Esophagus muscularis mucosa (tissue), 4 donors: ENCODE results near the gene RSU1. TPM values are rescaled to one million over a fixed set of nuclear protein-coding genes. Genes with fewer than 3 reads are reported as not detected.

Experiments used
- DNase-seq: peaks from one replicate; pipeline ENCODE4 v3.0.0-alpha.2; 2017; ENCODE audit errors: extremely low spot score
- H3K27ac ChIP-seq, 4 donors: fragments of 200-600 bp; sonication (generic); replicated peaks in 1 of 4; 1 replicate in 3 of 4; 2 replicates in 1 of 4; pipeline ENCODE4 v1.5.1; 2016 to 2019; ENCODE audit warnings: mild to moderate bottlenecking in 1 of 4
- H3K27me3 ChIP-seq, 4 donors: fragments of 200-600 bp; sonication (generic); one replicate each; pipeline versions ENCODE4 v1.5.1 to v1.6.0; 2016 to 2019
- H3K36me3 ChIP-seq, 4 donors: fragments of 200-600 bp; sonication (generic); one replicate each; pipeline ENCODE4 v1.5.1; 2016 to 2019
- H3K4me1 ChIP-seq, 4 donors: fragments of 200-600 bp; sonication (generic); one replicate each; pipeline ENCODE4 v1.5.1; 2016 to 2019
- H3K4me3 ChIP-seq, 4 donors: fragments of 200-600 bp; sonication (generic); 1 replicate in 2 of 4; 2 replicates in 2 of 4; pipeline ENCODE4 v1.5.1; 2016 to 2019; ENCODE audit warnings: mild to moderate bottlenecking in 4 of 4, moderate library complexity in 1 of 4
- H3K9me3 ChIP-seq, 4 donors: fragments of 200-600 bp; sonication (generic); 1 replicate in 3 of 4; 2 replicates in 1 of 4; pipeline ENCODE4 v1.5.1; 2016 to 2019
- CTCF ChIP-seq, 3 experiments: fragments of 200-600 bp in 2 of 3; fragments of 450-650 bp in 1 of 3; sonication (generic) in 2 of 3; IDR thresholded peaks; one replicate each; pipeline ENCODE4 v1.5.1; 2017 to 2019; ENCODE audit warnings: antibody characterized with exemption in 3 of 3, mild to moderate bottlenecking in 2 of 3, moderate library complexity in 1 of 3
- EP300 ChIP-seq: sonication (generic); formaldehyde crosslinking; IDR thresholded peaks from one replicate; pipeline ENCODE4 v1.6.1; 2017; ENCODE audit warnings: antibody characterized with exemption
- POLR2A ChIP-seq: fragments of 450-650 bp; IDR thresholded peaks from one replicate; pipeline ENCODE4 v1.6.1; 2017; ENCODE audit warnings: antibody characterized with exemption, moderate library complexity, mild to moderate bottlenecking, low read depth
- POLR2AphosphoS5 ChIP-seq, 2 donors: sonication (generic); formaldehyde crosslinking; IDR thresholded peaks; one replicate each; pipeline ENCODE4 v1.6.1; 2017; ENCODE audit warnings: antibody characterized with exemption in 2 of 2
- WGBS: methylation state at CpG from one replicate; pipeline ENCODE4 v1.1.5; 2018; 5-methylcytosine and 5-hydroxymethylcytosine counted together
- intact Hi-C: fragments of 100-400 bp; cut with DNase I; formaldehyde crosslinking; loops from one replicate; pipeline ENCODE4 v1.15.1; 2023
- total RNA-seq, 4 donors: library from RNA; depleted of rRNA; stranded (reverse); fragments of >200 nt; gene quantifications; one replicate each; pipeline versions ENCODE4 v1.1.0 to v1.2.1, GENCODE V29; 2016

Gene RSU1
- total RNA-seq, 4 donors from 2014 or later = 56.9 to 146 (median 90.7) TPM

- TF ChIP-seq POLR2AphosphoS5 (IDR thresholded peaks at IDR 0.05) (no peak), EP300 (no peak), CTCF (IDR thresholded peaks at IDR 0.05) (no peak), POLR2A (no peak)
- H3K27ac ChIP-seq = no peak overlapping the region
- no peak overlapping the region for H3K4me3 ChIP-seq
- H3K4me1 ChIP-seq = no peaks in the 10 kb centered on the region
- H3K27me3 ChIP-seq = no peaks in the 10 kb centered on the region
- DNase-seq = no peak
- H3K36me3 ChIP-seq = peaks cover 18 to 66% (median 52%) of the 10 kb centered on the region in 4 donors
- 76% methylated on average over 4 of the region's 4 CpGs for WGBS
- H3K9me3 ChIP-seq = no peaks in the 10 kb centered on the region
- intact Hi-C loops = no loop called here
These were observed 65.1 kb downstream of the RSU1 start for GRCh38 chr10:16752099-16752498.

GRCh38 chr10:16751244-16751643 lies 66.0 kb downstream of the RSU1 start:
- Histone ChIP-seq H3K4me3 (no peak overlapping the region), H3K27ac (no peak overlapping the region), H3K9me3 (no peaks in the 10 kb centered on the region), H3K27me3 (no peaks in the 10 kb centered on the region), H3K4me1 (no peaks in the 10 kb centered on the region), H3K36me3 (peaks cover 18 to 66% (median 52%) of the 10 kb centered on the region in 4 donors)
- intact Hi-C loops = no loop called here
- no peak for DNase-seq
- WGBS = 94% methylated on average over 8 of the region's 8 CpGs
- no peak for TF ChIP-seq EP300
- no peak for TF ChIP-seq POLR2A
- no peak for TF ChIP-seq POLR2AphosphoS5 (IDR thresholded peaks at IDR 0.05)
- TF ChIP-seq CTCF (IDR thresholded peaks at IDR 0.05) = no peak

- DNase-seq = no peak
- H3K4me3 ChIP-seq = no peak overlapping the region
- H3K27me3 ChIP-seq = no peaks in the 10 kb centered on the region
- WGBS = 94% methylated on average over 3 of the region's 3 CpGs
- H3K27ac ChIP-seq = no peak overlapping the region
- H3K36me3 ChIP-seq = peaks cover 18 to 67% (median 52%) of the 10 kb centered on the region in 4 donors
- H3K9me3 ChIP-seq = no peaks in the 10 kb centered on the region
- no peaks in the 10 kb centered on the region for H3K4me1 ChIP-seq
- intact Hi-C loops = no loop called here
- TF ChIP-seq POLR2AphosphoS5 (IDR thresholded peaks at IDR 0.05) = no peak
- TF ChIP-seq EP300 = no peak
- TF ChIP-seq CTCF (IDR thresholded peaks at IDR 0.05) = no peak
- no peak for TF ChIP-seq POLR2A
These were observed 66.8 kb downstream of the RSU1 start for GRCh38 chr10:16750461-16750860.

- peaks cover 18 to 70% (median 52%) of the 10 kb centered on the region in 4 donors for H3K36me3 ChIP-seq
- H3K27me3 ChIP-seq = no peaks in the 10 kb centered on the region
- WGBS = 90% methylated on average over 7 of the region's 7 CpGs
- intact Hi-C loops = no loop called here
- TF ChIP-seq CTCF (IDR thresholded peaks at IDR 0.05) = no peak
- TF ChIP-seq POLR2A = no peak
- no peak for TF ChIP-seq POLR2AphosphoS5 (IDR thresholded peaks at IDR 0.05)
- TF ChIP-seq EP300 = no peak
- H3K4me3 ChIP-seq = no peak overlapping the region
- no peaks in the 10 kb centered on the region for H3K9me3 ChIP-seq
- DNase-seq = no peak
- no peak overlapping the region for H3K27ac ChIP-seq
- H3K4me1 ChIP-seq = no peaks in the 10 kb centered on the region
These were observed 68.5 kb downstream of the RSU1 start for GRCh38 chr10:16748749-16749148.

- H3K27me3 ChIP-seq = no peaks in the 10 kb centered on the region
- no peak overlapping the region for H3K4me3 ChIP-seq
- no peaks in the 10 kb centered on the region for H3K4me1 ChIP-seq
- intact Hi-C loops = no loop called here
- DNase-seq = no peak
- TF ChIP-seq POLR2A = no peak
- TF ChIP-seq EP300 = no peak
- TF ChIP-seq POLR2AphosphoS5 (IDR thresholded peaks at IDR 0.05) = no peak
- no peak for TF ChIP-seq CTCF (IDR thresholded peaks at IDR 0.05)
- WGBS = 86% methylated on average over 6 of the region's 6 CpGs
- no peaks in the 10 kb centered on the region for H3K9me3 ChIP-seq
- H3K27ac ChIP-seq = no peak overlapping the region
- peaks cover 11 to 54% (median 36%) of the 10 kb centered on the region in 4 donors for H3K36me3 ChIP-seq
These were observed 70.4 kb downstream of the RSU1 start for GRCh38 chr10:16746856-16747255.
